AG09319 (cell line): ENCODE data around the gene MYO1H.

Experiments
- DNase-seq: peaks from one replicate; pipeline ENCODE4 v3.0.0-alpha.2; 2010; ENCODE audit warnings: low read depth; ENCODE audit errors: extremely low read depth
- CTCF ChIP-seq: IDR thresholded peaks from 2 replicates; pipeline ENCODE4 v1.5.1; 2011; ENCODE audit warnings: low read depth, mild to moderate bottlenecking, inconsistent platforms, low read length, moderate library complexity

The MYO1H gene

GRCh38 chr12:109329686-109330085 is 18.0 kb upstream of the MYO1H start:
- DNase-seq = no peak
- TF ChIP-seq CTCF = no peak

GRCh38 chr12:109330282-109331230 is 17.1 kb upstream of the MYO1H start:
- no peak for TF ChIP-seq CTCF
- DNase-seq = no peak

- no peak for TF ChIP-seq CTCF
- no peak for DNase-seq
Observed at GRCh38 chr12:109331301-109331952, 16.3 kb upstream of the MYO1H start.

GRCh38 chr12:109334887-109335286 is 12.8 kb upstream of the MYO1H start:
- TF ChIP-seq CTCF = no peak
- no peak for DNase-seq

- TF ChIP-seq CTCF = no peak
- no peak for DNase-seq
Observed at GRCh38 chr12:109336593-109336992, 11.1 kb upstream of the MYO1H start.

- TF ChIP-seq CTCF = no peak
- DNase-seq = no peak
Observed at GRCh38 chr12:109343677-109344076, 4.0 kb upstream of the MYO1H start.

GRCh38 chr12:109345428-109345827 is 2.3 kb upstream of the MYO1H start:
- no peak for TF ChIP-seq CTCF
- DNase-seq = no peak
